Neural progenitor cell (in vitro differentiated cells): Measurements from ENCODE around the gene DBNL. TPM values are rescaled to one million over a fixed set of nuclear protein-coding genes. Genes with fewer than 3 reads are reported as not detected.
A peak's percentile ranks its signal among the peaks of the same experiment; 100 is the strongest.

Source experiments
- DNase-seq: peaks from one replicate; pipeline ENCODE4 v3.0.0-alpha.2; 2016; ENCODE audit warnings: low spot score
- H2AFZ ChIP-seq: fragments of 200-600 bp; sonication (generic); replicated peaks from 2 replicates; pipeline ENCODE4 v1.6.1; 2016; ENCODE audit warnings: antibody characterized with exemption
- H3F3A ChIP-seq: fragments of 200-600 bp; sonication (generic); 2 replicates; pipeline ENCODE4 v1.6.1; 2016; ENCODE audit warnings: antibody characterized with exemption, low read depth
- H3K27ac ChIP-seq: fragments of 200-600 bp; sonication (generic); 2 replicates; pipeline ENCODE4 v1.5.1; 2016; ENCODE audit warnings: mild to moderate bottlenecking
- H3K27me3 ChIP-seq: fragments of 200-600 bp; sonication (generic); 2 replicates; pipeline ENCODE4 v1.6.1; 2016; ENCODE audit warnings: mild to moderate bottlenecking, moderate library complexity
- H3K36me3 ChIP-seq: fragments of 200-600 bp; sonication (generic); 2 replicates; pipeline ENCODE4 v1.5.1; 2016
- H3K4me1 ChIP-seq: fragments of 200-600 bp; sonication (generic); 2 replicates; pipeline ENCODE4 v1.6.1; 2016; ENCODE audit warnings: mixed run types
- H3K4me2 ChIP-seq: fragments of 200-600 bp; sonication (generic); 2 replicates; pipeline ENCODE4 v1.6.1; 2016
- H3K4me3 ChIP-seq: fragments of 200-600 bp; sonication (generic); 2 replicates; pipeline ENCODE4 v1.5.1; 2016
- H3K79me2 ChIP-seq: fragments of 200-600 bp; sonication (generic); 2 replicates; pipeline ENCODE4 v1.6.1; 2016; ENCODE audit warnings: low read depth
- H3K9ac ChIP-seq: fragments of 200-600 bp; sonication (generic); 2 replicates; pipeline ENCODE4 v1.6.1; 2016
- H3K9me3 ChIP-seq: fragments of 200-600 bp; sonication (generic); 2 replicates; pipeline ENCODE4 v1.5.1; 2016; ENCODE audit warnings: low read depth
- H4K20me1 ChIP-seq: fragments of 200-600 bp; sonication (generic); 2 replicates; pipeline ENCODE4 v1.6.1; 2016; ENCODE audit warnings: low read depth
- H3K27ac Mint-ChIP-seq: 3 replicates; pipeline ENCODE4 v1.8.0; 2021; ENCODE audit warnings: mixed read lengths
- H3K27me3 Mint-ChIP-seq: 2 replicates; pipeline ENCODE4 v1.8.0; 2022; ENCODE audit warnings: low read depth, mild to moderate bottlenecking, inconsistent platforms, moderate library complexity, mixed read lengths; ENCODE audit not compliant: insufficient read depth
- H3K36me3 Mint-ChIP-seq: 3 replicates; pipeline ENCODE4 v1.8.0; 2021; ENCODE audit warnings: mixed read lengths
- H3K4me1 Mint-ChIP-seq: 3 replicates; pipeline ENCODE4 v1.8.0; 2021; ENCODE audit warnings: mixed read lengths
- H3K4me3 Mint-ChIP-seq: 3 replicates; pipeline ENCODE4 v1.8.0; 2021; ENCODE audit warnings: mild to moderate bottlenecking, moderate library complexity, mixed read lengths
- H3K9me3 Mint-ChIP-seq: 3 replicates; pipeline ENCODE4 v1.8.0; 2020; ENCODE audit warnings: mixed read lengths
- EZH2 ChIP-seq: fragments of 200-600 bp; sonication (generic); IDR thresholded peaks from 2 replicates; pipeline ENCODE4 v1.6.1; 2017; ENCODE audit warnings: antibody characterized with exemption, mild to moderate bottlenecking, moderate library complexity
- EZH2phosphoT487 ChIP-seq: fragments of 200-600 bp; sonication (generic); IDR thresholded peaks from 2 replicates; pipeline ENCODE4 v1.6.1; 2017; ENCODE audit warnings: antibody characterized with exemption
- total RNA-seq: library from RNA; depleted of rRNA; stranded (reverse); fragments of >200 nt; gene quantifications from 2 replicates; pipeline ENCODE4 v1.2.3, GENCODE V29; 2015; ENCODE audit warnings: low replicate concordance
- TF ChIP-seq, protein P1 (sequence below): fragments of 200-600 bp; sonication (generic); IDR thresholded peaks from 2 replicates; pipeline ENCODE4 v1.5.1; 2017; ENCODE audit warnings: antibody characterized with exemption, mild to moderate bottlenecking

Gene DBNL
- total RNA-seq, 1 donor from 2014 or later: 31.4 TPM

DNA sequence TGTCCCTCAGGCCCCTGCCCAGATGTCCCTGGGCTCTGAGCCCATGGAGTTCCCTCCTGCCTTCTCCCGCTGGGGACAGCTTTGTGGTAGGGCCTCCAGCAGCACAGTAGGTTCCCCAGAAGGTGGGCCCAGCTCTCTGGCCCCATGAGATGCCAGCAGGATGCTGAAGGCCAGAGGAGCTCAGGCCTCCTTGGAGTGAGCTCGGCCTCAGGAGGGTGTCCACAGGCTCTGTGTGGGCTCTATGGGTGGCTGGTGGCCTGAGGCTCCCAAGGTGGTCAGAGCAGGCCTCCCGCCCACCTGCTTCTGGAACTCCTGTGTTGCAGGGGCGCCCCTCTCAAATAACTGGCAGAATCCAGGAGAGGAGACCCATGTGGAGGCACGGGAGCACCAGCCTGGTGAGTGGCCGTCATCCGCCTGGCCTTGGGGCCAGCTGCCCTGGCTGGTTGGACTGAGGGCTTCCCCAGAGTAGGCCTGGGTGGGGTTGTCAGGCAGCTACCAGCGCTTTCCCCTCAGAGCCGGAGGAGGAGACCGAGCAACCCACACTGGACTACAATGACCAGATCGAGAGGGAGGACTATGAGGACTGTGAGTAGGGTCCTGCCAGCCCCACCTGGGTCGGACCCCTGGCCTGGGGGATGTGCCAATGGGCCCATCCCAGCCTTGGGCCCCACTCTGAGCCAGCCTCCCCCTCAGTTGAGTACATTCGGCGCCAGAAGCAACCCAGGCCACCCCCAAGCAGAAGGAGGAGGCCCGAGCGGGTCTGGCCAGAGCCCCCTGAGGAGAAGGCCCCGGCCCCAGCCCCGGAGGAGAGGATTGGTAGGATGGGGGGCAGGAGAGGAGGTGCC is 62.8 kb downstream of the DBNL start:
- Histone ChIP-seq H3K36me3 (no peaks in the 10 kb centered on the region), H3K9me3 (no peaks in the 10 kb centered on the region), H2AFZ (no peak overlapping the region), H4K20me1 (peaks cover 4% of the 10 kb centered on the region), H3K9ac (no peak overlapping the region), H3K27ac (no peak overlapping the region), H3K4me3 (no peak overlapping the region), H3K79me2 (no peaks in the 10 kb centered on the region), H3K4me2 (no peak overlapping the region), H3K4me1 (no peaks in the 10 kb centered on the region), H3K27me3 (peaks cover 37% of the 10 kb centered on the region), H3F3A (peaks cover 5% of the 10 kb centered on the region)
- peaks cover 4% of the 10 kb centered on the region for H3K36me3 Mint-ChIP-seq
- H3K27me3 Mint-ChIP-seq: peaks cover 9% of the 10 kb centered on the region
- H3K4me3 Mint-ChIP-seq: no peak overlapping the region
- peaks cover 17% of the 10 kb centered on the region for H3K4me1 Mint-ChIP-seq
- TF ChIP-seq EZH2phosphoT487 (no peak), EZH2 (no peak)
- TF ChIP-seq, protein P1, sequence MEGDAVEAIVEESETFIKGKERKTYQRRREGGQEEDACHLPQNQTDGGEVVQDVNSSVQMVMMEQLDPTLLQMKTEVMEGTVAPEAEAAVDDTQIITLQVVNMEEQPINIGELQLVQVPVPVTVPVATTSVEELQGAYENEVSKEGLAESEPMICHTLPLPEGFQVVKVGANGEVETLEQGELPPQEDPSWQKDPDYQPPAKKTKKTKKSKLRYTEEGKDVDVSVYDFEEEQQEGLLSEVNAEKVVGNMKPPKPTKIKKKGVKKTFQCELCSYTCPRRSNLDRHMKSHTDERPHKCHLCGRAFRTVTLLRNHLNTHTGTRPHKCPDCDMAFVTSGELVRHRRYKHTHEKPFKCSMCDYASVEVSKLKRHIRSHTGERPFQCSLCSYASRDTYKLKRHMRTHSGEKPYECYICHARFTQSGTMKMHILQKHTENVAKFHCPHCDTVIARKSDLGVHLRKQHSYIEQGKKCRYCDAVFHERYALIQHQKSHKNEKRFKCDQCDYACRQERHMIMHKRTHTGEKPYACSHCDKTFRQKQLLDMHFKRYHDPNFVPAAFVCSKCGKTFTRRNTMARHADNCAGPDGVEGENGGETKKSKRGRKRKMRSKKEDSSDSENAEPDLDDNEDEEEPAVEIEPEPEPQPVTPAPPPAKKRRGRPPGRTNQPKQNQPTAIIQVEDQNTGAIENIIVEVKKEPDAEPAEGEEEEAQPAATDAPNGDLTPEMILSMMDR: no peak
- H3K27ac Mint-ChIP-seq: no peak overlapping the region
- H3K9me3 Mint-ChIP-seq: no peaks in the 10 kb centered on the region
- no peak for DNase-seq

DNA sequence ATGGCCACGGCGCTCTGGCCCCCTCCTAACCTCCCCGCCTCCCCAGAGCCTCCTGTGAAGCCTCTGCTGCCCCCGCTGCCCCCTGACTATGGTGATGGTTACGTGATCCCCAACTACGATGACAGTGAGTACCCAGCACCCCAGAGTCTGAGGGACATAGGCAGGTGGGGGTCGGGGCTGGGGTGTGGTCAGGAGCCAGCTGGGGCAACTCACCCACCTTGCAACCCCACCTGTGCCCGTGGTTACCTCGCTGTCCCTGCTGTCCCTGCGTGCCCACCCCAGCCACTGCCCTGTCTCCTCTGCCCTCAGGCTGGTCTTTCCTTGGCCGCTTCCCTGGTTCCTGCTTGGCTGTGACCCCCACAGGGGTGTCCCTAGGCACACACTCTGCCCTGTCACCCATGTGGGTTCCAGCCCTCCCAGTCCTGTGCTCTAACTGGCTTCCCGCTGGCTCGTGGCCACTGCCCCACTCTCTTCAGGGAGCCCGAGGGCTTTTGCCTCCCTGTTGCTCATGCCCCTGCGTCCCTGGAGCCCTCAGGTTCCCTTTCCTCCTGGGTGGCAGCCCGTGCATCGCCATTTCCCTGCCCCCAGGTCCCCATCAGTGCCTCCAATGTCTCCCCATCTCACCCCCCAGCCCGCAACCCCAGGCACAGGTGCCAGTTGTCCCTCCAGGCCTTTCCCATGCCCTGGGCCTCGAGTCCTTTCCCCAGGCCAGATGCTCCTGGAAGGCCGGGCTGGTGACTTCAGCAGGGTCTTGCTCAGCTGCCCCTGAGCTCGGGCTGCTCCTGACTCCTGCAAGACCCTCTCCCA is 63.7 kb downstream of the DBNL start:
- H3K4me3 Mint-ChIP-seq: no peak overlapping the region
- H3K27ac ChIP-seq: no peak overlapping the region
- no peak overlapping the region for H2AFZ ChIP-seq
- H3K4me2 ChIP-seq: no peak overlapping the region
- H3F3A ChIP-seq: peaks cover 5% of the 10 kb centered on the region
- H3K27ac Mint-ChIP-seq: no peak overlapping the region
- no peaks in the 10 kb centered on the region for H3K36me3 ChIP-seq
- peaks cover 29% of the 10 kb centered on the region for H3K27me3 ChIP-seq
- no peak for DNase-seq
- H3K4me1 ChIP-seq: no peaks in the 10 kb centered on the region
- H3K4me1 Mint-ChIP-seq: peaks cover 12% of the 10 kb centered on the region
- no peaks in the 10 kb centered on the region for H3K9me3 ChIP-seq
- no peaks in the 10 kb centered on the region for H3K79me2 ChIP-seq
- no peak overlapping the region for H3K4me3 ChIP-seq
- no peak overlapping the region for H3K9ac ChIP-seq
- H4K20me1 ChIP-seq: peaks cover 4% of the 10 kb centered on the region
- peaks cover 7% of the 10 kb centered on the region for H3K36me3 Mint-ChIP-seq
- peaks cover 8% of the 10 kb centered on the region for H3K27me3 Mint-ChIP-seq
- TF ChIP-seq EZH2 (no peak), EZH2phosphoT487 (no peak)
- TF ChIP-seq, protein P1: no peak
- H3K9me3 Mint-ChIP-seq: no peaks in the 10 kb centered on the region

DNA sequence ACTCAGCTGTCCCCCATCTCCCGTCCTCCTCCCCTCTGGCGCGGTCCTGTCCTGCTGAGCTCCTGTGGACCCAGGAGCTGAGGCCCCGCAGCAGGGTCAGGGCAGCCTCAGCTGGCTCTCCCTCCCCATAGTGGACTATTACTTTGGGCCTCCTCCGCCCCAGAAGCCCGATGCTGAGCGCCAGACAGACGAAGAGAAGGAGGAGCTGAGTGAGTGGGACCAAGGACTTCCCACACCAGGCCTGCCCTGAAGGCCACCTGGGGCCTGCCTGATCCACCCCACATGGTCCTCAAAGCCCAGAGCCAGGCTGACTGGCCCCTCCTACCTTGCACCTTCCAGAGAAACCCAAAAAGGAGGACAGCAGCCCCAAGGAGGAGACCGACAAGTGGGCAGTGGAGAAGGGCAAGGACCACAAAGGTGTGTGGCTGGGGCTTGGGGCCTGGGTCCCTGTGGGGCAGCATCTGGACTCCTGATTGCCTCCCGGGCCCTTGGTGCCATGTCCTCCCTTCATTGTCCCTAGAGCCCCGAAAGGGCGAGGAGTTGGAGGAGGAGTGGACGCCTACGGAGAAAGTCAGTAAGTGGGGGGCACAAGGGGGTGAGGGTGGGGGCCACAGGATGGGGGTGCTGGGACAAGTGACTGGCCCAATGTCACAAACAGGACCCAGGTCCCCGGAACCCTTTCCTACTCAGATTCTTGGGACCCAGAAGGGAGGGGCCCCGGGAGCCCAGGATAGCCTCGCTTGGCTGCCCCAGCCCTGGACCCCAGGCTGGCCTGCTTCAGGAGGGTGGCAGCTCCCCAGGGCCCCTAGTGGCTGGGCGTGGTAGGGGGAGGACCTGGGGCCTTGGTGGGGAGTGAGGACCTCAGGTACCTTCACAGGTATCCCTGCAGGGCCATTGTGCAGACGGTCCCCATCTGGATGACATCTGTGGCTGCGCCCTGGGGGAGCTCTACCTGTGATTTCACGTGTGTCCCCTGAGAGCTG is 64.6 kb downstream of the DBNL start:
- TF ChIP-seq, protein P1: peak; percentile 5
- no peak for TF ChIP-seq EZH2phosphoT487
- no peak for DNase-seq
- Histone ChIP-seq H3K4me2 (no peak overlapping the region), H3K27me3 (peaks cover 20% of the 10 kb centered on the region), H3K36me3 (no peaks in the 10 kb centered on the region), H3K27ac (no peak overlapping the region), H3K79me2 (no peaks in the 10 kb centered on the region), H3K9ac (no peak overlapping the region), H4K20me1 (peaks cover 4% of the 10 kb centered on the region), H3K4me1 (no peaks in the 10 kb centered on the region), H3F3A (peaks cover 5% of the 10 kb centered on the region), H2AFZ (no peak overlapping the region), H3K9me3 (no peaks in the 10 kb centered on the region), H3K4me3 (no peak overlapping the region)
- peaks cover 12% of the 10 kb centered on the region for H3K36me3 Mint-ChIP-seq
- H3K27me3 Mint-ChIP-seq: peaks cover 9% of the 10 kb centered on the region
- no peak overlapping the region for H3K27ac Mint-ChIP-seq
- no peaks in the 10 kb centered on the region for H3K9me3 Mint-ChIP-seq
- H3K4me3 Mint-ChIP-seq: no peak overlapping the region
- peaks cover 9% of the 10 kb centered on the region for H3K4me1 Mint-ChIP-seq
